GM21619 (cell line): Measurements from ENCODE around the gene ABHD12.

Experiments
- ATAC-seq: cut with Tn5 transposase; IDR thresholded peaks from one replicate; pipeline ENCODE4 v1.9.1; 2021; ENCODE audit not compliant: unreplicated experiment

The ABHD12 gene

DNA sequence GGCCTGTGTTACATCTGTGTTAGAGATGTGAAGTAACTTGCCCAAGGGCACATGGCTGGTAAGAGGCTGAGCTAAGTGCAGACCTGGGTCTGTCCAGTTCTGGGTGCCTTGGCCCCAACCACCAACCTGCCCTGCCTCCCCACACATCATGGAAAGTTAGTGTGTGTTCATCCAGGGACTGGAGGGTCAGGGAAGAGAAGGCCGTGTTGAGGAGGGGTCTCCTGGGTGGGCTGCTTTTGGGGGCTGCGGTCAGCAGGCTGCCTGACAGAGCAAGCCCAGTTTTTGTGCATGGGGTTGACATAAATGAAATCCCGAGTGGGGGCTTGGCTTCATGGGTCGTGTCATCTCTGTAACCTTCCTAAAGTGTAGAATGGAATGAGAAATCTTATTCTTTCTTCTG lies 131.8 kb downstream of the ABHD12 start:
- ATAC-seq: no peak

DNA sequence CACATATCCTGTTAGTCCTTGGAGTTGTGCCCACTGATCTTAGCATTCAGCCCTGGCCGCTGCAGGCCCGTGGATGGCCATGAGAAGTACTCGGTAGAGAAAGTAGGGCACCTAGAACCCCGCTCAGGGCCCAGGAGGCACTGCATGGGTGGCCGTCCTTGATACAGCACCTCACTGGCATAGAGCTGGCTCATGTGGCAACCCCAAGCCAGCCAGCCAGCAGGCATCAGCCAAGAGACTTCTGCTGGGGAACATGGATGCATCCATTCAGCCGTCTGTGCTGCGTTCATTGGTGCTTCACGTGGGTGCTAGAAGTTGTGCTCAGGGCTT lies 132.2 kb downstream of the ABHD12 start:
- ATAC-seq: no peak

DNA sequence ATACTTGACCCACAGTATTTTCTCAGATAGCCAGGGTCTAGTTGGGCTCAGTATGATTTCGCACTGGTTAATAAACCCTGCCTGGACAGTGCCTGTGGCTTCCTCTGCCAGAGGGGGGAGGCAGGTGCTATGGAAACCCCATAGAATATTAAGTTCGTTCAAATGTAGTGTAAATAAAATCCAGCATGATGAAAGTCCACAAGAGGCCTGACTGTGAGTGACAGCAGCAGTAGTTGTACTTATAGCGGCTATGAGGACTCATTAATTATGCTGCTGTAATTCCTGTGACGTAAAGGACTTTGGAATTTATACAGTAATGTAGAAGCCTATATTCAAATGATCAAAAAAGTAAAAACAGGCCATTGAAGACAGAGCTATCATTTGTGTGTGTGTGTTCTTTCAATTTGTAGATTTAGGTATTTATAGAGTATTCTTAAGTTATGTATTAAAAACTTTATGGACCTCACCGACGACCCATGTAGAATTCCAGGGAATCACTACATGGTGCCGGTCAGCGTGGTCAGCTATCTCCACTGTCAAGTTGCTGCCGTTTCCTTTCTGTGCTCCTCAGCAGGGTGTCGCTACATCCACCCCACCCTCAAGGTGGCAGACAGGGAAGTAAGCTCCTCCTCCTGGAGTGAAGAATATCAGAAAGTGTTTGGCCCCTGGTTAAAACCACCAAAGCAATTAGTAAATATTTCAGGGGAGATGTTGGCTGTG lies 132.7 kb downstream of the ABHD12 start:
- no peak for ATAC-seq

- no peak for ATAC-seq
These were observed 133.5 kb downstream of the ABHD12 start for GRCh38 chr20:25257130-25257529.

- no peak for ATAC-seq
These were observed 134.3 kb downstream of the ABHD12 start for GRCh38 chr20:25256226-25256859.

- no peak for ATAC-seq
These were observed 135.5 kb downstream of the ABHD12 start for GRCh38 chr20:25254986-25255680.

- no peak for ATAC-seq
These were observed 136.1 kb downstream of the ABHD12 start for GRCh38 chr20:25254571-25254970.

DNA sequence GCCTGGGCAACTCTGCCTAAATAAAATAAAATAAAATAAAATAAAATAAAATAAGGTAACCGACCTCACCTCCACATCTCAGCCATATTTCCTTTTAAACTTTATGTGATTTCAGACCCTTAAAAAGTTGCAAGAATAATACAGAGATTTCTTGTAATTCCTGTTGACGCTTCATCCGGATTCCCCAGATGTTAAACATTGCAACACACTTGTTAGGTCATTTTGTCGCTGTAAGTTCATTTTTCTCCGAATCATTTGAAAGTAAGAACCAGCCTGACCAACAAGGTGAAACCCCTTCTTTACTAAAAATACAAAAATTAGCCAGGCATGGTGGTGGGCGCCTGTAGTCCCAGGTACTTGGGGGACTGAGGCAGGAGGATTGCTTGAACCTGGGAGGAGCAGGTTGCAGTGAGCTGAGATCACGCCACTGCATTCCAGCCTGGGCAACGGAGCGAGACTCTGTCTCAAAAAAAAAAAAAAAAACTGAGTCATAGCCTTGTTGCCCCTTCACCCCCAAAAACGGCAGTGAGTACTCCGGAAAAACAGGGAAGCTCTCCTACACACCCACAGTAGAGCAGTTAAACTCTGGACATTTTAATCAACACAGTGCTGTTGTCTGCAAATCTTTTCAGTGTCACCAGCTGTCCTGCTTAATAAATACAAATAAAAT lies 136.9 kb downstream of the ABHD12 start:
- no peak for ATAC-seq

DNA sequence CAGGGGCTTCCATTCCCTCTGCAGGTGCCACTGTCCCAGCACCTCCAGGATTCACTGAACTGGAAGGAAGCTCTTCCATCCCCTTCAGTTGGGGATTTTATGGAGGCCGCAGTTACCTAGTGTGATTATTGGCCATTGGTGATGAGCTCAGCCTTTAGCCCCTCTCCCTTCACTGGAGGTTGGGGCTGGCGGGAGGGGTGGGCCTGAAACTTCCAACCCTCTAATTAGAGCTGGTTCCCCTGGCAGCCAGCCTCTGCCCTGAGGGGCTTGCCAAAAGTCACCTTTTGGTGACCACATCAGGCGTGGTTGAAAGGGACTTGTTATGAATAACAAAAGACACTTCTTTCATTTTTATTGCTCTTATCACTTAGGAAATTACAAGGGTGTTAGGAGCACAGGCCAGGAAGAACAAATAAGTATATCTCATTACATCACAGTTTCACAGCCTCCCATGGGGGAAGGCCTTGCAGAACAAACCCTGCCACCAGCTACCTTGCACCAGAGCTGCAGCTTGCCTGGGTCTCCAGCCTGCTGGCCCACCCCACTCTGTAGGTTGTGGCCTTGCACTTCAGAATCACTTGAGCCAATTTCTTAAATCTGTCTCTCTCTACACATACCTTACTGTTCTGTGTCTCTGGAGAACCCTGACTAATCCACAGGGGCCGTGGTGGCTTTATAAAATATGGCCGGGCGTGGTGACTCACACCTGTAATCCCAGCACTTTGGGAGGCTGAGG lies 137.8 kb downstream of the ABHD12 start:
- ATAC-seq: no peak

- no peak for ATAC-seq
These were observed 138.4 kb downstream of the ABHD12 start for GRCh38 chr20:25252230-25252651.

DNA sequence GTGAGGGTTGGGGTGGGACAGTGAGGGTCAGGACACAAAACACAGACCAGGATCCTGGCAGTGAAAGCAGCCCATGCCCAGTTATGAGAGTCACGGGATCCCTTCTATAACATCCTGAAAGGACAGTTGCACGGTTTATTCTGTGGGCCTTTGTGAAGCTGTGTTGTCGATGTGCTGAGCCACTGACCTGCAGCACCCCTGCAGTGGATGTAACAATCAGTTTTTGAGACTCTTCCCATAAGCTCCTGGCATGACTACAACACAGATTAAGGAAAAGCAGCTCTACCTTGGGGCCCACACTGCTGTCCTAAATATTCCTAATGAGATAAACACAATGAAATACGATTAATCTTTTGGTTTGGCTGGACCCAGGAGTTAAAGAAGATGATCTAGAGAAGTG lies 139.1 kb downstream of the ABHD12 start:
- ATAC-seq: no peak

DNA sequence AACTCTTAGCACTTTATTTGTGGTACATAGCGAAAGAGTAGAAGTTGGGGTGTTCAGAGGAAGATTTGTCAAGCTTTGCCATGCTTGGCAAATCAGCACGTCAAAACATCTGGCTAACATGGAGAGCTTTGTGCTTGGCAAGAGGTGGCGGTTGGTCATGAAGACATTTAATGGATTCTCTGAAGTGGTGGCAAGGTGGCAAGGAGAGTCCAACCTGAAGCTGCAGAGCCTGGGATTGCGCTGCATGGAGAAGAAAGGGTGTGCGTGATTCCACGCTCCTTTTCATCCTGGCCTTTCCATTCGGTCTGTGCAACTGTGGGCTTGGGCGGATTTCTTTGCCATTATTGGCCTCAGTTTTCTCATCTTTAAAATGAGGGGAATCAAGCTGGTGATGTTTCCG lies 139.6 kb downstream of the ABHD12 start:
- ATAC-seq: no peak

DNA sequence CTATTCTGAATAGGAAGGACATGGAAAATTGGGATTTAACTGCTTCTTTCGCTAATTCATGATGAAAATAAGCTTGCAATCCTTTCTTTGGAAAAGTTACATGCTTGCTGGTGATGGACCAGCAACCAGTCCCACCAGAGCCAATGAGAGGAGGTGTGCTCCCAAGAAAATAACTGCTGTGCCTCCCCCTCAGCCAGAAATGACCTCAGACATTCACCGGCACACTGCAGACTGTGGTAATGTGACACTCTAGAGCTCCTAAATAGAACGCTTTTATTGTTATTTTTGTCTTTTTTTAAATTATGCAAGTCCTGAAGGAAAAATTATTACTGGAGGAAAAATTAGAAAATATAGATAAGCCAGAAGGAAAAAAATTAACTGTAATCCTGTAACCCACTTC lies 140.1 kb downstream of the ABHD12 start:
- ATAC-seq: no peak
